NCI-H446 (cell line): Measurements from ENCODE around the gene SLC10A7.
"Not testable (repeated sequence)": the region's sequence is repeated elsewhere in the genome, so short reads cannot be mapped to it uniquely, and the experiment has no call there.

Source experiments
- DNase-seq, 2 experiments: peaks; one replicate each; lab custom pipeline; 2025; lab: John Stamatoyannopoulos, UW

The SLC10A7 gene

DNA sequence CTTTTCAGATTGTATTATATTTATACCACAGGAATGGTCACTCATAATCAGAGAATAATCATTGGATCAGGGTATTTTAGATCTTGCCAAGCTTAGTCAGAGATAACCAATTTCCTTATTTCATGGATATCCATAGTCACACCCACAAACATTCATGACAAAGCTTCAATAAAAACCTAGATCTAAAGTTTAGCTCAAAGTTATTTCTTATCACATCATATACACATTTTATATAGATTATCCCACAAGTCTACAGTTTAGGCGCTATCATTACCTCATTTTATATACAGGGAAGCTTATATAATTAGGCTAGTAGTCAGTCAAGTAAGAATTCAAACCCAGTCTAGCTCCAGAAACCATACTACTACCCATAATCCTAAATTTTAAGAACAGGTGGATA, 82.3 kb downstream of the SLC10A7 start:
- DNase-seq, result no peak

DNA sequence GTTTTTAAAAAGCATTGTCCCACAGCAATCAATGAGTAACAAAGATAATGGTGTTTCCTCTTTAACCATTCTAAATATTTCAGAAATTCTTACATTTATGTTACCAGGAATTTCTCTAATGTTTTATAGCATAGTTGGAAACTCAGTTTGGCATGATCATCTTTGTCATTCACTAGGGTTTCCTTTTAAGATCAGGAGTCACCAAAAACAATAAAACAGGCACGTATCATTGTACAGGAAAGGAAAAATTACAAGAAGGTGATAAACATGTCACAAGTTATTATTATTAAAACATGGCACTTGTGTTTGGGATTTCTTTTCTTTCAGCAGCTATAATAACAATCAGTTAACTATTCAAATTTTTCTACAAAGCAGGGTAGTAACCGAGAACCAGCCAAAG, 84.0 kb downstream of the SLC10A7 start:
- DNase-seq, result no peak

DNA sequence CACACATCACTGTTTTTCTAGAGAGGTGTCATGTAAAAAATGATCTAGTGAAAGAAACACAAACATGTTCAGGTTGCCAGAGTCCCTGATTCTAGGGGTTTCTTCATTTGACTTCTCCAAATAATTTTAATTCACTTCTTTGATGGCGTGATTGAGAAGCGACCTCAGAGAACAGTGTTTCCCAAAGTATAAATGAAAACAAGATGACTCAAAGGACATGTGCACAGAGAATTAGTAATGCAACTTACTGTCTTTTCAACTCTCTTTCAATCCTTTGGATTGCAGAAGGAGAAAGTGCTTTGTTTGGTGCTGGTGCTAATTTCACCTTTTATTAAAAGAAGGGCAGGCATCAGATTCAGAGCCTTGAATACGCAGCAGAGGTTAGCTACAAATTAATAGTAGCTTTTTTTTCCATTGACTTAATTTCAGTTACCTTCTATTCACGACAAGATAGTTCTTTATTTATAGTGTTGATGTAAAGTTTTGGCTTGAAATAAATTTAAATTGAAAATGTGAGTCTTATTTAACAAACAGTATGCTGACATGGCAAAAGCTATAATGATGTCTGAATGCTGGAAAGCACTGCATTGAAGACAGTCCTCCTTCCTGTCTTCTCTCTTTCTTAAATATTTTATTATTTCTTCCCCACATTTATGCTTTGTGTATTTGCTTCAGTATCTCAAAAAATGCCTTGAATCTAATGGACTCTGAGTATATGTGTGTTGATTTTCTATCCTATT, 85.1 kb downstream of the SLC10A7 start:
- DNase-seq, result no peak

DNA sequence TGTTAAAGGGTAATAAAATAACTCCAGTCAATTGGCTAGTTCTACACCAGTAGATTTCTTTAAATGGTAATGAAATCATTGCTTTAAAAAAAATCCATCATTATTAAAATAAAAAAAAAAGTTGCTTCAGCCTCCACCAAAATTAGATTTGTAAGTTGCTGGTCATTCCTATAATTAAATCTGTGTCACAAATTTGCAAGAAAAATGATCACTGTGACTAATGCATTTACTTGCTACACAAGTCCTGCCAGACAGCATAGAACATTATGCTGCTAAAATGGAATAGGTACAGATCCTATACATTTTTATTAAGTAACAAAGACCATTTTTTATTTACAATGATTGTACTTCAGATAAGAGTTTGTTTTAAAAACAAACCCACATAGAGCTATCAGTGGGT, 85.8 kb downstream of the SLC10A7 start:
- no peak for DNase-seq

DNA sequence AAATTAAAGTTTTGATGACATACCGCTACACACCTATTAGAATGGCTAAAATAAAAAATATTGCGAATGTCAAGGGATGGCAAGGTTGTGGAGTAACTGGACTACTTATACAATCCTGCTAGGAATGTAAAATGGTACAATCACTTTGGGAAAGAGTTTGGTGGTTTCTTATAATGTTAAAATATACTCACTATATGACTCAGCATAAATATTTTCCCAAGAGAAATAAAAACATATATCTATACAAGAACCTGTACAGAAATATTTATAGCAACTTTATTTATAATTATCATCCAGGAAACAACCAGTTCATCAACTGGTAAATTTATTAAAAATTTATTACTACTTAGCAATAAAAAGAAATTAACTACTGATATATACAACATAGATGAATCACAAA, 89.7 kb downstream of the SLC10A7 start:
- DNase-seq, result no peak

DNA sequence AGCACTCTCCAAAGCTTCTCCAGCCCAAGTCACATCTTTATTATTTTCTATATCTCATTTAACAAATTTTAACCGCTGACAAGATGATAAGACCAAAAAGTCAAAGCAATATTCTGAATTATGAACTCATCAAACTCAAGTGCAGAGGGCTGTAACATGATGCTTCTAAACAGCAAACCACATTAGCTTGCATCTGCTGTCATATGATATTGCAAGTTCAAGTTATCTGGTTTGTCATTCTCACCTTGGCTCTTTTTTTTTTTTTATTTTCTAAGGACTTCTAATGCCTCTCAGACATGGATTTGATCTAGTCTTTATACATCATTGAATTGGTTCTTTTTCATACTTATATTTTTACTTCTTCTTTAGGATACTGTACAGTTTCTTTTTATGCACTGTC, 93.4 kb downstream of the SLC10A7 start:
- no peak for DNase-seq

DNA sequence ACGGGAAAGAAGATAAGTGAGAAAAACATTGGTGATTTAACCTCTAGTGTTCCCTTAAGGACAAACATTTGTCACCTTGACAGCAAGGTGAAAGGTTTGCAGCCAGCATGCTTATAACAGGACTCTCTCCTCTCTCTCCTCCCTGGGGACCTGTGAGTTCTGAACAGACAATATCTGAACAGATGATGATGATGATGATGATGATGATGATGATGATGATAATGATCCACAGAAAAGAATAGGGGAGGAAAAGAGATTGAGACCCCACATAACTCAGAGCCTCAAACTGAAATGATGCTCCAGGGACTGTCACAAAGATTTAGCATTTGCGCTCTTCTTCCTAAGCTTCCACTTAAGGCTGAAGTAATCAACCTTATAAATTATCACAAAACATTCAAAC, 103.9 kb downstream of the SLC10A7 start:
- DNase-seq, result no peak

DNA sequence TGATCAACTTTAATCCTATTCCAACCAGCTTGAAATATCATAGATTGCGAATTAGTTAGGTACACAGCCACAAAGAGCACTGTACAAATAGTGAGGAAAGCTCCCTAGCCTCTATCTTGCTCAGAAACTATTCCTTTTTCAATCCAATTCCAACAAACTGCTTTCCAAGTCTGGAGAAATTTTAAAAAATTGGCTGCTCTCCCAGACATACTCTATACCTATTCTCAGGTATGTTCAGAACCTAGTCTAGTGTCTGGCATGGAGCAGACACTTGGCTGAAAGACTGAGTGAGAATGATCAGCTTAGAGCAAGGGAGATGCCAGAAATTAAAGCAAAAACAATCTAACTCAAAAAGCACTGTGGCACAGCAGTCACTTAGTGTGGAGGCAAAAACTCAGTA, 105.9 kb downstream of the SLC10A7 start:
- DNase-seq, result no peak

DNA sequence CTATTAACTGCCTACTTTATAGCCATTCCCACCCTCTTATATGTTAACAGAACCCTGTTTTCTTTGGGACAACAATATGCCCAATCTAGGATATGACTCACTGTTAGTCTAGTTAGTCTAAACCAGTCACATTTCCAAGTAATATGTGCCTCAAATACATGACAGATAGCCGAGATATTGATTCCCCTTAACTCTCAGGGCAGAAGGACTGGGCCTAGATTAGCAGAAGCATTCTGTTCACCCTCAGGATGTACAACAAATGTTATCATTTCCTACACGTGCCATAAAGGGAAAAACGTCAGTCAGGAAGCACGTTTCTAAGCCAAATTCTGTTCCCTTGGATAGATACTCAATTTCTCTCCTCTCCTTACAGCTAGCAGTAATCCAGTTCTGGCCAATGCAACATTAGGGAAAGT, 114.1 kb downstream of the SLC10A7 start:
- peak in 1 of 2 experiments; percentile 17 for DNase-seq

DNA sequence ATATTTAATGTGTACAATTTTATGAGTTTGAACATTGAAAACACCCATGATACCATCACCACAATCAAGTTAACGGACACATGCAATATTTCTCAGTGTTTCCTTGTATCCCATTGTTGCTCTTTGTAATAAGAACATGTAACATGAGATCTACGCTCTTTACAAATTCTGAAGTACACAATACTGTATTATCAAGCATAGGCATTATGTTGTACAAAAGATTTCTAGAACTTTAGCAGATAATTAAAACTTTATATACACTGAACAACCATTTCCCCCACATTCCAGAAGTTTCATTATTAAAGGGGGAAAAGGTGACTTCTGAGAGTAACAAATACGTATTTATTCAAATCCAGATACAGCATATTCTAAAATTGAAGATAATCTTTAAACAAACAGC, 114.5 kb downstream of the SLC10A7 start:
- no peak for DNase-seq

DNA sequence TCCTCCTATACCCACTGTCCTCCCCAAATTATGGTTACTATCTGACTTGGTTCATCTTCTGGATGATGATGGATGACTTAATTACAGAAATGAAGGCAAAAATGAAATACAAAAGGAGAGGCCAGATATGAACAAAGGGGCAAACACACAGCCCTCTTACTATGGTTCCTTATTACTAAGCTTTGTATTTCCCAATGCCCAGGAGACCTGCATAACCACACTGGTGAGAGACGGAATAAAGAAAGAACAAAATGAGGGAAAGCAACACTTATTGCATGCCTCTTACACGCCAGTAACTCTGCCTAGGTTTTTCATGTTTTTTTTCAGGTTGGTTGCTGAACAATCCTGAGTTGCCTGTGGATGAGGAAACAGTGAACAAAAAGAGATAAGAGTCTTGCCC, 120.5 kb downstream of the SLC10A7 start:
- DNase-seq, result no peak

DNA sequence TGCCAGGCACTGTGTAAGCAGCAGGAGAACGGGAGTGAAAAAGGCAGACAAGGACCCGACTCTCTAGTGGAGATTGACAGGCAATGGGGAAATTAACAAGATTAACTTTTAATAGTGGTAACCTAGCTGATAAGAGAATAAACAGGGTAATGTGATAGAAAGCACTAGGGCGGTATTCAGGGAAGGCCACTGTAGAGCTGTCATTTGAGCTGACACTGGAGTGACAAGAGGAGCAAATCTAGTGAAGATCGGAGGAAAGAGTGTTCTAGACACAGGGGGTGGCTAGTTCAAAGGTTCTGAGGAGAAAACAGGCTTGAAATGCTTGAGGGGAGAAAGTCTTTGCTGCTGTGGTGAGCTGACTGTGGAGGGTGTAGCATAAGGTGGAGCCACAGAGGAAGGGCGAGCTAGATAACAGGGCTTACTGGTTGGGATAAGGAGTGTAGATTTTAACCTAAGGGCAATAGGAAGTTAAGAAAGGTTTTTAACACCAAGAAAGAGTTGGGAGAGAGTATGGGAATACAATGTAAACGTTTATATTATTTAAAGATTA, 122.8 kb downstream of the SLC10A7 start:
- DNase-seq, result no peak

DNA sequence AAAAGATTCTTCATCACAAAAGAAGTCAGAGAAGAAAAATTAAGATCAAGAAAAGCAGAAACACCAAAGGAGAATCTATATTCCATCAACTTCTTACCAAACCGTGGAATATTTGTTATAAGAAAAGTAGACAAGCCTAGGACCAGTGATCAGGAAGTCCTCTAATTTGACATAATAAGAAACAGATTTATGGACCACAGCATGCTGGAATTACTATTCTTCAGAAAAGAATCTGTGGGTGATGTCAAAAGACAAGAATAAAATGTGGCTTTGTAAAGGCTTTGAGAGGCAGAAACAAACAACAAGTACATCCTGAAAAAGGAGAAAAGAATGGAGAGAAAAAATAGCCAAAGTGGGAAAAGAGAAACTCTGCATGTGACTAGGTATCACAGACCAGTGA, 123.3 kb downstream of the SLC10A7 start:
- DNase-seq, result no peak

DNA sequence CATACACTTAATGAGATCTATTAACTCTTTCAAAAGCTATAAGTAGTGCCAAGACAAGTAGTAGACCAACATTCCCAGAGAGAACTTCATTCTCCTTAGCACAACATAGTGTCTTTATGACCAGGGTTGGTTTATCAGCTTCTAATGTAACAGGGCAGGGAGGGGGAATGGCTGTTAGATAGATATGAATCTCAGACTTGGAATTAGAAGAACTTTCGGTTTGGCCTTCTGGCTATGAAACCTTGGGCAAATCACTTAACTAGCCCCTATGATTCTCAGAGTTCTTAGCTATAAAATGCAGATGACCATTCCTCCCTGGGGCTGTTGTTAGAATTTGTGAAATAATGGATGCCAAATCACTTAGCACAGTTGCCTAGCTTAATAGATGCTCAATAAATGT, 132.2 kb downstream of the SLC10A7 start:
- DNase-seq, result no peak

DNA sequence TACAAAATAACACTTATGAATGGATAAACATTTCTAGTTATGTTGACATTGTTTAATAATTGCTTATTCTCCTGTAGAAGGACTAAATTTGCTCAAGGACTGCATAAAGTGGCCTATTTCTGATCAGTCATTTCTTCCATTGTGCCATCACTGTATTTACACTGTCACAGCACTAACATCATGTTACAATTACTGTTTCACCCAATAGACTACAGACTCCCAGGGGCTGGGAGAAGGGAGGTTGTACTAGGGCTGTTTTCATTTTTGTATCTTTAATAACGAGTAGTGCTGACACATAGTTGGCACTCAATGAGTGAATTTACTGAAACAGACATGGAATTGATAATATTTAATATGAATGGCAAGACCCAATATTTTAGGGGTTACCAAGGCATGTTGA, 139.5 kb downstream of the SLC10A7 start:
- DNase-seq, result no peak

DNA sequence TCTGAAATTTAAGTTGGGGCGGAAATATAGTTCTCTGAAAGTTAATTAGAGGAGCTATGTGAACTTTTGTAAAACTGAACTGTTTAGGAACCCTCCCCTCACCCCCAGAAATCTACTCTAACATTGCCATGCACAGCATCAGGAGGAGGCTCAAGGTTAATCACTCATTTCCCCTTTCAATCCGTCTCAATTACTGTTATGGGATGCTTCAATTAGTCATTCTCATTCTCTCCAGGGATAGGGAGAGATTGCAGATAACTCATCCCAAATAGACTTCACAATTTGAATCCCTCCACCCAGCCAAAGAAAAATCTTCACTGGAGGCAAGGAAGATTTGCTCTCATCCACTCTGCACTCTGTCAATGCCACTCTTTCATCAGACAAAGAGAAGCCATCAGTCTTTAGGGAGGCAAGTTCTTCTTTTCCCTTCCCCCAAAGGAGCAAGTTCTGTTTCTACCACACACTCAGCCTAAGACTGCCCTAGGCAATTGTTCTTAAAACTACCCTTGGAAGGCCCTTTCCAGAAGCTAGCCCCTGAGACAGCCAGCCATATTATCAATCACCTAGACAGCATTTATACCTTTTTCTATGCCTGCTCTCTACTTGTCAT, 140.4 kb downstream of the SLC10A7 start:
- no peak for DNase-seq

DNA sequence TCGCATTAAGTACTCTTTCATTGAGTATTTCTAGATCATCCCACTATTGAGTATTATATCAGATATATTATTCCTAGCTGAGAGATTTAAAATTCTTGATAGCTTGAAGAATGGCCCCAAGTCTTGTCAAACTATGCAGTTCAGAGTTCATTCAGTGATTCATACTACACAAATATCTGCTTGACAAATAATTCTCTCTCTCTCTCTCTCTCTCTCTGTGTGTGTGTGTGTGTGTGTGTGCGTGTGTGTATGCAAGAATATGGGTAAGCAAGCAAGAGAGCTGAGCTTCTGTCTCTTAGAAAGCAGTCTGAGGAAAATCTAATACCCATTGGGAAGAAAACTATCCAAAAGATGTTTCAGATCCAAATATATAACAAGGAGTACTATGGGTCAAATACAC, 142.0 kb downstream of the SLC10A7 start:
- no peak for DNase-seq

DNA sequence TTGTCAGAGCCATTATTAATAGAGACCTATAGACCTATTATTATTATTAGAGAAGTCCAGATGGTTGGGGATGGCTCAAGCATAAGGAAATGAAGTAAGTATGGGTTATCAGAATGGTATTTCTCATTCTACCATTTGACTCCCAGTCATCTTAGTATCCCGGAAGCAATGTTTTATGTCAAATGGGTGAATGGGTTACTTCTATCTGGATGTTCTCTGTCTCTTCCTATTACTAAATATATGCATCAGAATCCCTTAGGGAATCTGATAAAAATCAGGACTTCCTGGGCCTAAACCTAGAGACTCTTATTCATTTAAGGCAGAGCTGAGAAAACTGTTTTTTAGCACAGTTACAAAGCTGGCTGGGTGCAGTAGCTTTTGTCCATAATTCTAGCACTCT, 149.9 kb downstream of the SLC10A7 start:
- no peak for DNase-seq

DNA sequence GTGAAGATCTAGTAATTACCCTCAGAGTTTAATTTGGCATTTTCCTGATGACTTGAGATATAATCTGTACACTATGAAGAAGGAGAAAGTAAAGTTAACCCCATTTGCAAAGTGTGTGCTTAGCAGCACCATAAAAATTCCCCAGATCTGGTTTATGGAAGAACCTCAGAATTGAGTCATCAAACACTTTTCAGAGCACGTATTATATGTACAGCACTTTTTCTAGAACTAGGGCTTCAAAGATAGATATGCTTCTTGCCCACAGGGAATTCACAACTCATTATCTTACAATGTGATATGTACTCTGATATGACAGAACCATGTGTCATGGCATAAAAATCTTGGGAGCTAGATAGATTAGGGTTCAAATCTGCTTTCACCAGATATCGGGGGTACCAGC, 150.9 kb downstream of the SLC10A7 start:
- no peak for DNase-seq

DNA sequence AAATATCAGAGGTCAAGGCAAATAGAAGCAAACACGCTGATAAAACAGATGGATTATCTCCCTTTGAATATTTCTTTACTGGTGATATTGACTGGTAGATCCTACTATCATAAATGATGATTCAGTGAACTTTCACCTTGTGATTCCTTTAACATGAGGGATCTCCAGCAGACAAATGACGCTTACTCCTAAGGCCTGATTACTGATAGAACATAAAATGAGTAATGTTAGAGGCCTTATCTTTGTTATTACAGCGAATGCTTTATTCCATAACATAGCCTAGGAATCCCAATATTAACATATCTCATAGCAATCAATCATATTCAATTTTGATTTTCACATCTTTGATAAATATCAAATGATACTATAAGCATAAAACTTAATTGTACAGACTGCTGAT, 152.3 kb downstream of the SLC10A7 start:
- no peak for DNase-seq

DNA sequence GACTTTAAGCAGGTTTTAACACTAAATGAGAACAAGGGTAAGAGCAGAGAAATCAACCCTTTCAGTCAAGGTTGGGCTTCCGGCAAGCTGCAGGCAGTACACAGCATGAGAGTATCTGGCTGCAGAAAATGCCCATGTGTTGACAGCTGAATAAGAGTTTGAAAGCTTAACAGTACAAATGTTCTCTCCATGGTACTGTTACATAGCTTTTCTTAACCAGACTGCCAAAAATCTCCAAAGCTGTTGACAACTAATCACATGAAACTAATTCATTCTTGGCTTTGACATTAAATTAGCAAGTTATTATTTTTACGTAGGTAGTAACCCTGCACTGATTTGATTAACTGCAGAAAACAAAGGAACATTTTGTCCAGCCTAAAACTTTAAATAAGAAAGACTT, 153.5 kb downstream of the SLC10A7 start:
- peak; percentile 37 to 61 for DNase-seq

DNA sequence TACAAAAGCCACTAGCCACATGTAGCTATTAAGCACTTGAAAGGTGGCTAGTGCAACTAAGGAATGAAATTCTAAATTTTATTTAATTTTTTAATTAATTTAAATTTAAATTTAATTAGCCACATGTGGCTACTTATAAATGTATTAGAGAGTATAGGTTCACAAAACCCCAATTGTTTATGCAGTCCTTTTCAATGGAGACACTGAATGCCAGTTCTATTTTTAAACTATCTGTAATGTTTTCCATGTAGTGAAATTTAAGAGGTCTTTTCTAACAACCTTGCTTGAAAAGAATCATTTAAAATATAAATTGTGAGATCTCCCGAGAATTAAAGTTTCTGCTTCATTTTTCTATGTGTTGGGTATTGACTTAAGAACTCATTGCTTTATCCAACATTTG, 154.4 kb downstream of the SLC10A7 start:
- no peak for DNase-seq

DNA sequence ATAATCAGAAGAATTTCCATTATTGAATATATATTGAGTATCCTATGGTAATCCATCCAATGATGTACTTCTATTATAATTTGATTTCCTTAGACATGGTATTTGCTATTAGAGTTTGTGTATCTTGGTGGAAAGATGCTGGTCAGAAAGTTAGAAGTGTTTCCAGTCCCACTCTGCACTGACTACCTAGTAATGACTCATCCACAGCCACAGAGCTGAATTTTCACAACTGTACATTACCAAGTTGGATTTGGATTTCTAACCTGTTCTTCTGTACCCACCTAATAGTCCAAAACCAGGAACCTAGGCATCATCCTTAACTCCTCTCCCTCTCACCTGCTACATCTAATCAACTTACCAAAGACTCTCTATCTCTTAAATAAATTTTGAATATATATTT, 162.0 kb downstream of the SLC10A7 start:
- no peak for DNase-seq

DNA sequence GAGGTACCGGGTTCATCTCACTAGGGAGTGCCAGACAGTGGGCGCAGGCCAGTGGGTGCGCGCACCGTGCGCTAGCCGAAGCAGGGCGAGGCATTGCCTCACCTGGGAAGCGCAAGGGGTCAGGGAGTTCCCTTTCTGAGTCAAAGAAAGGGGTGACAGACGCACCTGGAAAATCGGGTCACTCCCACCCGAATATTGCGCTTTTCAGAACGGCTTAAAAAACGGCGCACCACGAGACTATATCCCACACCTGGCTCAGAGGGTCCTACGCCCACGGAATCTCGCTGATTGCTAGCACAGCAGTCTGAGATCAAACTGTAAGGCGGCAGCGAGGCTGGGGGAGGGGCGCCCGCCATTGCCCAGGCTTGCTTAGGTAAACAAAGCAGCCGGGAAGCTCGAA, 171.6 kb downstream of the SLC10A7 start:
- DNase-seq, result not testable (repeated sequence)
